NB4 (cell line): Measurements from ENCODE around the gene GH1.
"Not testable (repeated sequence)": the region's sequence is repeated elsewhere in the genome, so short reads cannot be mapped to it uniquely, and the experiment has no call there.

Experiments used
- TF ChIP-seq, protein P1 (sequence below): IDR thresholded peaks from one replicate; pipeline ENCODE4 v1.5.1; 2012; ENCODE audit warnings: low read depth, low read length
- TF ChIP-seq, protein P2 (sequence below): IDR thresholded peaks from 2 replicates; pipeline ENCODE4 v1.6.1; 2011; ENCODE audit warnings: low read depth, low read length

DNA sequence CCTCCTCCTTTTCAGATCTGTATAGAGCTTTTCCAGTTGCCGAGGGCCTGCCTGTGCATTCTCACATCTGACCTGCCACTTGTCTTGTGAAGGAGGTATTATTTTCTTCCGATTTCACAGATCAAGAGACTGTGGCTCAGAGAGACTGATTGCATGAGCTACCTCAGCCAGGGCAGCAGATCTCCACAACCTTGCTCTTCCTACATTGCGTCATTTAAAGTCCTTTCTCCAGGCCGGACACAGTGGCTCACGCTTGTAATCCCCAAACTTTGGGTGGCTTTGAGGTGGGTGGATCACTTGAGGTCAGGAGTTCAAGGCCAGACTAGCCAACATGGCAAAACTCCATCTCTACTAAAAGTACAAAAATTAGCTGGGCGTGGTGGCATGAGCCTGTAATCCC is 1.4 kb upstream of the GH1 start:
- TF ChIP-seq, protein P1, sequence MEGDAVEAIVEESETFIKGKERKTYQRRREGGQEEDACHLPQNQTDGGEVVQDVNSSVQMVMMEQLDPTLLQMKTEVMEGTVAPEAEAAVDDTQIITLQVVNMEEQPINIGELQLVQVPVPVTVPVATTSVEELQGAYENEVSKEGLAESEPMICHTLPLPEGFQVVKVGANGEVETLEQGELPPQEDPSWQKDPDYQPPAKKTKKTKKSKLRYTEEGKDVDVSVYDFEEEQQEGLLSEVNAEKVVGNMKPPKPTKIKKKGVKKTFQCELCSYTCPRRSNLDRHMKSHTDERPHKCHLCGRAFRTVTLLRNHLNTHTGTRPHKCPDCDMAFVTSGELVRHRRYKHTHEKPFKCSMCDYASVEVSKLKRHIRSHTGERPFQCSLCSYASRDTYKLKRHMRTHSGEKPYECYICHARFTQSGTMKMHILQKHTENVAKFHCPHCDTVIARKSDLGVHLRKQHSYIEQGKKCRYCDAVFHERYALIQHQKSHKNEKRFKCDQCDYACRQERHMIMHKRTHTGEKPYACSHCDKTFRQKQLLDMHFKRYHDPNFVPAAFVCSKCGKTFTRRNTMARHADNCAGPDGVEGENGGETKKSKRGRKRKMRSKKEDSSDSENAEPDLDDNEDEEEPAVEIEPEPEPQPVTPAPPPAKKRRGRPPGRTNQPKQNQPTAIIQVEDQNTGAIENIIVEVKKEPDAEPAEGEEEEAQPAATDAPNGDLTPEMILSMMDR: not testable (repeated sequence)
- TF ChIP-seq, protein P2, sequence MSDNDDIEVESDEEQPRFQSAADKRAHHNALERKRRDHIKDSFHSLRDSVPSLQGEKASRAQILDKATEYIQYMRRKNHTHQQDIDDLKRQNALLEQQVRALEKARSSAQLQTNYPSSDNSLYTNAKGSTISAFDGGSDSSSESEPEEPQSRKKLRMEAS: not testable (repeated sequence)
